H9 (cell line): ENCODE data around the gene TMEM184B. TPM values are rescaled to one million over a fixed set of nuclear protein-coding genes. Genes with fewer than 3 reads are reported as not detected.

ENCODE experiments used
- DNase-seq: peaks from one replicate; pipeline ENCODE4 v3.0.0-alpha.2; 2017
- H2AFZ ChIP-seq: one replicate; pipeline ENCODE4 v1.6.1; 2013; ENCODE audit warnings: mild to moderate bottlenecking, low read length, control low read depth, moderate library complexity
- H2AK5ac ChIP-seq: 2 replicates; pipeline ENCODE4 v1.6.1; 2013; ENCODE audit warnings: low read length, control low read depth, mixed read lengths; ENCODE audit not compliant: insufficient read length
- H2BK120ac ChIP-seq: one replicate; pipeline ENCODE4 v1.6.1; 2013; ENCODE audit warnings: low read depth, mild to moderate bottlenecking, low read length, control low read depth, inconsistent platforms; ENCODE audit not compliant: poor library complexity, severe bottlenecking
- H2BK12ac ChIP-seq: 2 replicates; pipeline ENCODE4 v1.6.1; 2013; ENCODE audit warnings: low read length, control low read depth, mixed read lengths, low read depth; ENCODE audit not compliant: insufficient read length
- H2BK15ac ChIP-seq: 2 replicates; pipeline ENCODE4 v1.6.1; 2013; ENCODE audit warnings: low read depth, low read length, control low read depth
- H2BK20ac ChIP-seq: one replicate; pipeline ENCODE4 v1.6.1; 2013; ENCODE audit warnings: low read depth, mild to moderate bottlenecking, low read length, control low read depth, inconsistent platforms; ENCODE audit not compliant: poor library complexity, severe bottlenecking
- H2BK5ac ChIP-seq: 2 replicates; pipeline ENCODE4 v1.6.1; 2013; ENCODE audit warnings: low read length, control low read depth, mixed read lengths; ENCODE audit not compliant: insufficient read length
- H3K14ac ChIP-seq: 2 replicates; pipeline ENCODE4 v1.6.1; 2013; ENCODE audit warnings: low read length, control low read depth; ENCODE audit not compliant: insufficient read depth
- H3K18ac ChIP-seq: 2 replicates; pipeline ENCODE4 v1.6.1; 2013; ENCODE audit warnings: low read depth, mild to moderate bottlenecking, mixed read lengths, low read length, control low read depth; ENCODE audit not compliant: insufficient read length
- H3K23ac ChIP-seq: 2 replicates; pipeline ENCODE4 v1.6.1; 2013; ENCODE audit warnings: low read length, control low read depth, mixed read lengths, low read depth; ENCODE audit not compliant: insufficient read length
- H3K23me2 ChIP-seq: 2 replicates; pipeline ENCODE4 v1.6.1; 2013; ENCODE audit warnings: low read depth, mild to moderate bottlenecking, mixed read lengths, low read length, control low read depth; ENCODE audit not compliant: insufficient read length, poor library complexity, severe bottlenecking
- H3K27ac ChIP-seq: 2 replicates; pipeline ENCODE4 v1.5.1; 2013; ENCODE audit warnings: low read length, control low read depth, mixed read lengths, low read depth; ENCODE audit not compliant: insufficient read length
- H3K27me3 ChIP-seq: 2 replicates; pipeline ENCODE4 v1.6.1; 2013; ENCODE audit warnings: low read length, control low read depth, inconsistent platforms; ENCODE audit not compliant: insufficient read depth
- H3K4ac ChIP-seq: 2 replicates; pipeline ENCODE4 v1.6.1; 2013; ENCODE audit warnings: low read depth, mild to moderate bottlenecking, control low read depth, inconsistent platforms, low read length, moderate library complexity
- H3K4me1 ChIP-seq: 2 replicates; pipeline ENCODE4 v1.6.1; 2013; ENCODE audit warnings: low read length, control low read depth, inconsistent platforms; ENCODE audit not compliant: insufficient read depth
- H3K4me2 ChIP-seq: 2 replicates; pipeline ENCODE4 v1.6.1; 2013; ENCODE audit warnings: low read length, control low read depth, mixed read lengths; ENCODE audit not compliant: insufficient read length, insufficient read depth
- H3K56ac ChIP-seq: 2 replicates; pipeline ENCODE4 v1.6.1; 2013; ENCODE audit warnings: low read depth, mild to moderate bottlenecking, mixed read lengths, low read length, control low read depth; ENCODE audit not compliant: insufficient read length
- H3K79me1 ChIP-seq: 2 replicates; pipeline ENCODE4 v1.6.1; 2013; ENCODE audit warnings: low read depth, mild to moderate bottlenecking, moderate library complexity, low read length, control low read depth, inconsistent platforms; ENCODE audit not compliant: insufficient read depth, poor library complexity, severe bottlenecking
- H3K79me2 ChIP-seq: 2 replicates; pipeline ENCODE4 v1.6.1; 2013; ENCODE audit warnings: low read length, control low read depth, inconsistent platforms; ENCODE audit not compliant: insufficient read depth
- H3K9ac ChIP-seq: 2 replicates; pipeline ENCODE4 v1.6.1; 2013; ENCODE audit warnings: low read length, control low read depth, mixed read lengths; ENCODE audit not compliant: insufficient read length; ENCODE audit errors: extremely low read depth
- H3K9me3 ChIP-seq: one replicate; pipeline ENCODE4 v1.6.1; 2013; ENCODE audit warnings: low read depth, low read length, inconsistent platforms; ENCODE audit not compliant: control insufficient read depth
- H3T11ph ChIP-seq: one replicate; pipeline ENCODE4 v1.6.1; 2013; ENCODE audit warnings: mild to moderate bottlenecking, low read length, control low read depth, inconsistent platforms
- H4K20me1 ChIP-seq: one replicate; pipeline ENCODE4 v1.6.1; 2013; ENCODE audit not compliant: control insufficient read depth, insufficient read length, insufficient read depth
- H4K5ac ChIP-seq: 2 replicates; pipeline ENCODE4 v1.6.1; 2013; ENCODE audit warnings: low read depth, mild to moderate bottlenecking, mixed read lengths, low read length, control low read depth; ENCODE audit not compliant: insufficient read length
- H4K8ac ChIP-seq: replicated peaks from 2 replicates; pipeline ENCODE4 v1.6.1; 2013; ENCODE audit warnings: low read length, control low read depth, mixed read lengths, low read depth; ENCODE audit not compliant: insufficient read length
- H4K91ac ChIP-seq: 2 replicates; pipeline ENCODE4 v1.6.1; 2013; ENCODE audit warnings: low read depth, mild to moderate bottlenecking, moderate library complexity, mixed read lengths, low read length, control low read depth; ENCODE audit not compliant: insufficient read length
- H3K27ac Mint-ChIP-seq, 3 experiments: 2 replicates in 2 of 3; 3 replicates in 1 of 3; pipeline ENCODE4 v1.8.0; 2020 to 2021; ENCODE audit warnings: mixed read lengths in 3 of 3, mild to moderate bottlenecking in 1 of 3, moderate library complexity in 1 of 3
- H3K27me3 Mint-ChIP-seq: 2 replicates; pipeline ENCODE4 v1.8.0; 2021; ENCODE audit warnings: low read depth, mild to moderate bottlenecking, moderate library complexity, mixed read lengths
- H3K36me3 Mint-ChIP-seq, 3 experiments: 2 replicates in 2 of 3; 3 replicates in 1 of 3; pipeline ENCODE4 v1.8.0; 2020 to 2021; ENCODE audit warnings: low read depth in 3 of 3, mixed read lengths in 3 of 3; ENCODE audit not compliant: insufficient read depth in 1 of 3
- H3K4me1 Mint-ChIP-seq, 2 experiments: 2 replicates each; pipeline ENCODE4 v1.8.0; 2020; ENCODE audit warnings: mixed read lengths in 2 of 2
- H3K4me3 Mint-ChIP-seq, 2 experiments: 2 replicates in 1 of 2; 3 replicates in 1 of 2; pipeline ENCODE4 v1.8.0; 2020 to 2021; ENCODE audit warnings: mild to moderate bottlenecking in 2 of 2, mixed read lengths in 2 of 2, moderate library complexity in 1 of 2
- H3K9me3 Mint-ChIP-seq, 2 experiments: 2 replicates in 1 of 2; 3 replicates in 1 of 2; pipeline ENCODE4 v1.8.0; 2020; ENCODE audit warnings: mild to moderate bottlenecking in 2 of 2, mixed read lengths in 2 of 2, moderate library complexity in 1 of 2
- WGBS: extraction: QIAGEN DNeasy Blood & Tissue Kit; methylation state at CpG from one replicate; pipeline ENCODE4 v1.1.7; 2013; ENCODE audit warnings: missing lambda C conversion rate, low lambda C conversion rate, mixed read lengths; ENCODE audit not compliant: insufficient read length; ENCODE audit errors: extremely low coverage; 5-methylcytosine and 5-hydroxymethylcytosine counted together
- total RNA-seq: library from RNA; stranded (reverse); gene quantifications from 2 replicates; pipeline ENCODE4 v1.2.1, GENCODE V29; 2021
- TF ChIP-seq, protein P1 (sequence below): fragments of 200-600 bp; sonication (generic); conservative IDR thresholded peaks from 3 replicates; pipeline ENCODE4 v1.8.0; 2021; ENCODE audit warnings: antibody characterized with exemption, mild to moderate bottlenecking

Gene TMEM184B
- total RNA-seq, 1 experiment from 2014 or later: 58.5 TPM

DNA sequence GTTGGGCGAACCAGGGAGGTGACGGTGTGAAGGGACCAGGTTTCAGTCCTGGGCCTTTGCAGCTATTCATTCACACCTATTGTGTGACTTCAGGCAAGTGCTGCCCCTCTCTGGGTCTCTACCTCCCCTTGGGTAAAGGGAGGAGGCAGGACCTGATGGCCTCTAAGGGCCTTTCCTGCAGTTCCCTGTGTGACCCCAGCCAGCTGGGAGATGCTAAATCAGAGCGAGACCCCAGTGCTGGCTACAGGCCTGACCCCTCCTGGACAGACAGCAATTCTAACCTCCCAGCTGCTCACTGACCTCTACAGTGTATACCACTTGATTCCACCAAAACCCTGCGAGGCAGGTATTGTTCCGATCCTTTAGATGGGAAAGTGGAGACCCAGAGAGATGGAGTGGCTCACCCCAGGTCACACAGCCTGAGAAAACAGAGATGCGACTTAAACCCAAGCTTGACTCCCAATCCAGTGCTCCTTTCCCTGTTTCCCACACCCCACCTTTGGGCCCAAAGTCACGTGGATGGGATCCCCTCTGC is 64.8 kb downstream of the TMEM184B start:
- Histone ChIP-seq H3K23me2 (peaks cover under 1% of the 10 kb centered on the region), H3K14ac (no peak overlapping the region), H3K79me2 (no peaks in the 10 kb centered on the region; the same call in 1 of the 2 replicates), H2BK5ac (no peak overlapping the region), H4K8ac (no peak overlapping the region), H3K27ac (no peak overlapping the region), H4K5ac (no peak overlapping the region), H3K4ac (no peak overlapping the region), H3K23ac (no peak overlapping the region), H3T11ph (no peak overlapping the region), H4K91ac (no peak overlapping the region), H3K79me1 (no peaks in the 10 kb centered on the region), H2BK12ac (no peak overlapping the region), H3K9ac (no peak overlapping the region), H2BK20ac (no peak overlapping the region), H4K20me1 (no peaks in the 10 kb centered on the region), H3K56ac (no peak overlapping the region), H2BK120ac (no peak overlapping the region), H3K9me3 (no peaks in the 10 kb centered on the region), H3K18ac (no peak overlapping the region), H3K4me2 (no peak overlapping the region), H2BK15ac (no peak overlapping the region), H2AFZ (no peak overlapping the region), H3K4me1 (no peaks in the 10 kb centered on the region; the same call in 1 of the 2 replicates), H2AK5ac (no peak overlapping the region), H3K27me3 (no peaks in the 10 kb centered on the region; the same call in 1 of the 2 replicates)
- DNase-seq: peak; percentile 25
- no peaks in the 10 kb centered on the region; a peak in 1 of 7 replicates for H3K36me3 Mint-ChIP-seq
- H3K4me1 Mint-ChIP-seq: peaks cover 13 to 16% of the 10 kb centered on the region in 2 experiments
- no peak overlapping the region for H3K27ac Mint-ChIP-seq
- H3K27me3 Mint-ChIP-seq: peaks cover 25% of the 10 kb centered on the region
- WGBS: no CpG with 5 or more reads among the region's 7 CpGs
- no peaks in the 10 kb centered on the region for H3K9me3 Mint-ChIP-seq
- TF ChIP-seq, protein P1, sequence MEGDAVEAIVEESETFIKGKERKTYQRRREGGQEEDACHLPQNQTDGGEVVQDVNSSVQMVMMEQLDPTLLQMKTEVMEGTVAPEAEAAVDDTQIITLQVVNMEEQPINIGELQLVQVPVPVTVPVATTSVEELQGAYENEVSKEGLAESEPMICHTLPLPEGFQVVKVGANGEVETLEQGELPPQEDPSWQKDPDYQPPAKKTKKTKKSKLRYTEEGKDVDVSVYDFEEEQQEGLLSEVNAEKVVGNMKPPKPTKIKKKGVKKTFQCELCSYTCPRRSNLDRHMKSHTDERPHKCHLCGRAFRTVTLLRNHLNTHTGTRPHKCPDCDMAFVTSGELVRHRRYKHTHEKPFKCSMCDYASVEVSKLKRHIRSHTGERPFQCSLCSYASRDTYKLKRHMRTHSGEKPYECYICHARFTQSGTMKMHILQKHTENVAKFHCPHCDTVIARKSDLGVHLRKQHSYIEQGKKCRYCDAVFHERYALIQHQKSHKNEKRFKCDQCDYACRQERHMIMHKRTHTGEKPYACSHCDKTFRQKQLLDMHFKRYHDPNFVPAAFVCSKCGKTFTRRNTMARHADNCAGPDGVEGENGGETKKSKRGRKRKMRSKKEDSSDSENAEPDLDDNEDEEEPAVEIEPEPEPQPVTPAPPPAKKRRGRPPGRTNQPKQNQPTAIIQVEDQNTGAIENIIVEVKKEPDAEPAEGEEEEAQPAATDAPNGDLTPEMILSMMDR: no peak
- H3K4me3 Mint-ChIP-seq: no peak overlapping the region
